Measurements from ENCODE around the gene CAPN1.

The CAPN1 gene

DNA sequence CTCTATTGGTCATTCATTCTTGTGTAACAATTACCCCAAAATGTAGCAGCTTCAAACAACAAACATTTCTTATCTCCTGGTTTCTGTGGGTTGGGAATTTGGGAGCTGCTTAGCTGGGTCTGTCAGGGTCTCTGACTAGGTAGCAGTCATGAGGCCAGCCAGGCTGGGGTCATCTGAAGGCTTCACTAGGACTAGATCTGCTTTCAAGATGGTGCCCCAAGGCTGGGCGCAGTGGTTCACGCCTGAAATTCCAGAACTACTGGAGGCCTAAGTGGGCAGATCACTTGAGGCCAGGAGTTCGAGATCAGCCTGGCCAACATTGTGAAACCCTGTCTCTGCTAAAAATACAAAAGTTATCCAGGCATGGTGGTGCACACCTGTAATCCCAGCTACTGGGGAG lies 24.8 kb upstream of the CAPN1 start:
- DNase-seq, result no peak
- no peak overlapping the region for H3K27ac ChIP-seq
- no peaks in the 10 kb centered on the region for H3K36me3 ChIP-seq (replicated peaks)
- no peak overlapping the region for H3K4me3 ChIP-seq (ENCODE audit: low read depth, low read length)
- TF ChIP-seq, protein P1, sequence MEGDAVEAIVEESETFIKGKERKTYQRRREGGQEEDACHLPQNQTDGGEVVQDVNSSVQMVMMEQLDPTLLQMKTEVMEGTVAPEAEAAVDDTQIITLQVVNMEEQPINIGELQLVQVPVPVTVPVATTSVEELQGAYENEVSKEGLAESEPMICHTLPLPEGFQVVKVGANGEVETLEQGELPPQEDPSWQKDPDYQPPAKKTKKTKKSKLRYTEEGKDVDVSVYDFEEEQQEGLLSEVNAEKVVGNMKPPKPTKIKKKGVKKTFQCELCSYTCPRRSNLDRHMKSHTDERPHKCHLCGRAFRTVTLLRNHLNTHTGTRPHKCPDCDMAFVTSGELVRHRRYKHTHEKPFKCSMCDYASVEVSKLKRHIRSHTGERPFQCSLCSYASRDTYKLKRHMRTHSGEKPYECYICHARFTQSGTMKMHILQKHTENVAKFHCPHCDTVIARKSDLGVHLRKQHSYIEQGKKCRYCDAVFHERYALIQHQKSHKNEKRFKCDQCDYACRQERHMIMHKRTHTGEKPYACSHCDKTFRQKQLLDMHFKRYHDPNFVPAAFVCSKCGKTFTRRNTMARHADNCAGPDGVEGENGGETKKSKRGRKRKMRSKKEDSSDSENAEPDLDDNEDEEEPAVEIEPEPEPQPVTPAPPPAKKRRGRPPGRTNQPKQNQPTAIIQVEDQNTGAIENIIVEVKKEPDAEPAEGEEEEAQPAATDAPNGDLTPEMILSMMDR (IDR thresholded peaks at IDR 0.05; ENCODE audit: low read depth, low read length, missing control alignments), result no peak
- in situ Hi-C loops (cut with HindIII; ENCODE audit: low pct_ligation_motif_present, low sequenced_read_pairs), result no loop called here
- H3K27me3 ChIP-seq (replicated peaks), result no peaks in the 10 kb centered on the region

DNA sequence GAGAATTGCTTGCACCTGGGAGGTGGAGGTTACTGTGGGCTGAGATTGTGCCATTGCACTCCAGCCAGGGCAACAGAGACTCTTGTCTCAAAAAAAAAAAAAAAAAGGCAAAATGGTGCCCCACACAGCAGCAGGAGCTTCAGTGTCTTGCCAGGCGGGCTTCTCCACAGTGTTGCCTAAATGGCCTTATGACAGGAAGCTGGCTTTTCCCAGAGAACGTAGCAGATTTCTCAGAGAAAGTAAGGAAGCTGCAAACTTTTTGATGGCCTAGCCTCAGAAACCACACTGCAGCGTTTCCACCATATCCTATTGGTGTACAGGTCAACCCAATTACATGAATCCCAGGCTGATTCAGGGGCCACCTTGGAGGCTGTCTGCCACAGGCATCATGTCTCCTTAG lies 24.4 kb upstream of the CAPN1 start:
- in situ Hi-C loops (cut with HindIII; ENCODE audit: low pct_ligation_motif_present, low sequenced_read_pairs), result no loop called here
- no peaks in the 10 kb centered on the region for H3K36me3 ChIP-seq (replicated peaks)
- DNase-seq, result no peak

GRCh38 chr11:65159012-65159411 lies 22.7 kb upstream of the CAPN1 start:
- no peak overlapping the region for H3K4me3 ChIP-seq (ENCODE audit: low read depth, low read length)
- DNase-seq, result no peak
- no peaks in the 10 kb centered on the region for H3K36me3 ChIP-seq (replicated peaks)
- TF ChIP-seq, protein P1 (IDR thresholded peaks at IDR 0.05; ENCODE audit: low read depth, low read length, missing control alignments), result no peak
- in situ Hi-C loops (cut with HindIII; ENCODE audit: low pct_ligation_motif_present, low sequenced_read_pairs), result no loop called here
- no peaks in the 10 kb centered on the region for H3K27me3 ChIP-seq (replicated peaks)
- no peak overlapping the region for H3K27ac ChIP-seq

More for the DNA sequence above, 24.4 kb upstream of the CAPN1 start:
- Histone ChIP-seq H3K27ac (no peak overlapping the region), H3K27me3 (replicated peaks) (no peaks in the 10 kb centered on the region), H3K4me3 (ENCODE audit: low read depth, low read length) (no peak overlapping the region)
- TF ChIP-seq, protein P1 (IDR thresholded peaks at IDR 0.05; ENCODE audit: low read depth, low read length, missing control alignments), result no peak

DNA sequence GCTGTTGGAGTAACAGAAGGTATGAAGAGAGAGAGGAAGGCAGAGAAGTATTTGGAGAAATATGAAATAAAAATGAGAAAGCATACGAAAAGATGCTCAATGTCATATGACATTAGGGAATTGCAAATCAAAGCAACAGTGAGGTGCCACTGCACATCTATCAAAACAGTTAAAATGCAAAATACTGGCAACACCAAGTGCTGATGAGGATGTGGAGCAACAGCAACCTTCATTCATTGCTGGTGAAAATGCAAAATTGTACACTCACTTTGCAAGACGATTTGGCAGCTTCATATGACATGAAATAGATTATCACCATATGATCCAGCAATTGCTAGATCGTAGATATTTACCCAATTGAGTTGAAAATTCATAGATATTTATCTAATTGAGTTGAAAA lies 21.1 kb upstream of the CAPN1 start:
- TF ChIP-seq, protein P1 (IDR thresholded peaks at IDR 0.05; ENCODE audit: low read depth, low read length, missing control alignments), result no peak
- H3K4me3 ChIP-seq (ENCODE audit: low read depth, low read length), result no peak overlapping the region
- no peaks in the 10 kb centered on the region for H3K36me3 ChIP-seq (replicated peaks)
- DNase-seq, result no peak
- no peaks in the 10 kb centered on the region for H3K27me3 ChIP-seq (replicated peaks)
- no peak overlapping the region for H3K27ac ChIP-seq
- in situ Hi-C loops (cut with HindIII; ENCODE audit: low pct_ligation_motif_present, low sequenced_read_pairs), result no loop called here

DNA sequence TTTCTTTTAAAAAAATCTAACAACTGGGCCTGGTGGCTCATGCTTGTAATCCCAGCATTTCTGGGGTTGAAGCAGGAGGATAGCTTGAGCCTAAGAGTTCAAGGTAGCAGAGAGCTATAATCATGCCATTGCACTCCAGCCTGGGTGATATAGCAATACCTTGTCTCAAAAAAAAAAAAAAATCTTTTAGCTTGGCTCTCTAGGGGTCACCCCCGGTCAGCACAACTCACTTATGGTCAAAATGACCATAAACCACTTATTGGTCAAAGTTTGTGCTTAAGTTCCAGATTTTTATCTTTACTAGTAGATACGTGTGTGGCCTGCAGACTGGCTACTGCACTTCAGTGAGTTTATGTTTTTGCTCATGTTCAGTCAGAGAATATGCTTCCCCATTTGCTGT lies 18.0 kb upstream of the CAPN1 start:
- Histone ChIP-seq H3K4me3 (ENCODE audit: low read depth, low read length) (no peak overlapping the region), H3K36me3 (replicated peaks) (no peaks in the 10 kb centered on the region), H3K27ac (no peak overlapping the region), H3K27me3 (replicated peaks) (no peaks in the 10 kb centered on the region)
- no peak for DNase-seq
- TF ChIP-seq, protein P1 (IDR thresholded peaks at IDR 0.05; ENCODE audit: low read depth, low read length, missing control alignments), result no peak
- in situ Hi-C loops (cut with HindIII; ENCODE audit: low pct_ligation_motif_present, low sequenced_read_pairs), result no loop called here
